SH-SY5Y (cell line): ENCODE data around the gene MGAT4A.

Source experiments
- GATA2 ChIP-seq: IDR thresholded peaks from 2 replicates; pipeline ENCODE4 v1.6.1; 2011; ENCODE audit warnings: mild to moderate bottlenecking, low read depth, low read length
- GATA3 ChIP-seq: IDR thresholded peaks from 2 replicates; pipeline ENCODE4 v1.6.1; 2011; ENCODE audit warnings: low read depth, mild to moderate bottlenecking, low read length, moderate library complexity

DNA sequence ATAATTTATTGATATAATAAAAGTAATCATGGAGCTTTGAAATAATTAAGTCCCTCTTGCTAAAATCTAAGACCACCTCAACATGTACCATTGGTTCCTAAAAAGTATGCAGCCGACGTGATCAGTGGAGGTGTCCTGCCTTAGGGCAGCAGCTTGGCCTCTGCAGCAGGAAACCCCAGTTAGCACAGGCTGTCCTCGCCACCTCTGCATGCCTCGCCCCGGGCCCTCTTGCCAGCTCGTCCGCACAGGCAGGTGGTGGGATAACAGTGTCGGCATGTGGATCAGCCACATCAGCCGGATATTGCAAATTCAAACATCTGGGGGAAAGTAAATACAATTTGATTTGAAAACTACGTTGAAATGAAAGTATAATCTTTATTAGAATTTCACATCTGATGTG, 145.5 kb downstream of the MGAT4A start:
- TF ChIP-seq GATA3 (no peak), GATA2 (no peak)
